Right kidney (tissue), 1 donor: ENCODE results near the gene NCMAP.
A peak's percentile ranks its signal among the peaks of the same experiment; 100 is the strongest.
"Not testable (repeated sequence)": the region's sequence is repeated elsewhere in the genome, so short reads cannot be mapped to it uniquely, and the experiment has no call there.

ENCODE experiments used
- DNase-seq: peaks from one replicate; pipeline ENCODE4 v3.0.0-alpha.2; 2016

Gene NCMAP

GRCh38 chr1:24541711-24542346 is 14.1 kb upstream of the NCMAP start:
- no peak for DNase-seq

- DNase-seq, result no peak
Observed at GRCh38 chr1:24544239-24544638, 11.6 kb upstream of the NCMAP start.

GRCh38 chr1:24545662-24546061 is 10.2 kb upstream of the NCMAP start:
- DNase-seq, result no peak

- DNase-seq, result no peak
Observed at GRCh38 chr1:24547195-24547594, 8.7 kb upstream of the NCMAP start.

- no peak for DNase-seq
Observed at GRCh38 chr1:24548070-24548469, 7.8 kb upstream of the NCMAP start.

GRCh38 chr1:24549210-24549609 is 6.7 kb upstream of the NCMAP start:
- DNase-seq, result not testable (repeated sequence)

- no peak for DNase-seq
Observed at GRCh38 chr1:24551290-24551959, 4.5 kb upstream of the NCMAP start.

- DNase-seq, result peak; percentile 32
Observed at GRCh38 chr1:24551960-24552571, 3.8 kb upstream of the NCMAP start.

- DNase-seq, result no peak
Observed at GRCh38 chr1:24553931-24554330, 2.0 kb upstream of the NCMAP start.

- DNase-seq, result no peak
Observed at GRCh38 chr1:24554714-24555113, 1.2 kb upstream of the NCMAP start.

GRCh38 chr1:24556414-24556795 is 518 bp downstream of the NCMAP start:
- no peak for DNase-seq

- no peak for DNase-seq
Observed at GRCh38 chr1:24557220-24557619, 1.3 kb downstream of the NCMAP start.

GRCh38 chr1:24557711-24558131 is 1.8 kb downstream of the NCMAP start:
- DNase-seq, result no peak

GRCh38 chr1:24558455-24558854 is 2.6 kb downstream of the NCMAP start:
- no peak for DNase-seq

- no peak for DNase-seq
Observed at GRCh38 chr1:24558902-24559791, 3.3 kb downstream of the NCMAP start.

- DNase-seq, result no peak
Observed at GRCh38 chr1:24560361-24560760, 4.5 kb downstream of the NCMAP start.

GRCh38 chr1:24562625-24563024 is 6.7 kb downstream of the NCMAP start:
- DNase-seq, result peak; percentile 29

- no peak for DNase-seq
Observed at GRCh38 chr1:24564695-24565094, 8.8 kb downstream of the NCMAP start.

GRCh38 chr1:24566236-24566867 is 10.5 kb downstream of the NCMAP start:
- no peak for DNase-seq

- DNase-seq, result peak; percentile 26
Observed at GRCh38 chr1:24567792-24568388, 12.0 kb downstream of the NCMAP start.

- DNase-seq, result no peak
Observed at GRCh38 chr1:24568475-24568874, 12.6 kb downstream of the NCMAP start.
